Thoracic aorta (tissue), 2 donors: ENCODE measurements around the gene HSPB1. TPM values are rescaled to one million over a fixed set of nuclear protein-coding genes. Genes with fewer than 3 reads are reported as not detected.
"Not testable (repeated sequence)": the region's sequence is repeated elsewhere in the genome, so short reads cannot be mapped to it uniquely, and the experiment has no call there.

ENCODE experiments used
- ATAC-seq: fragments of 150-250 bp; one replicate; pipeline ENCODE4 v1.8.0; 2017; ENCODE audit warnings: low read depth; ENCODE audit not compliant: insufficient number of reproducible peaks, low FRiP score
- DNase-seq: peaks from one replicate; pipeline ENCODE4 v3.0.0-alpha.2; 2020; ENCODE audit warnings: low spot score
- H3K27ac ChIP-seq, 2 donors: fragments of 200-600 bp; sonication (generic); 1 replicate in 1 of 2; 2 replicates in 1 of 2; pipeline ENCODE4 v1.5.1; 2016; ENCODE audit warnings: mild to moderate bottlenecking in 2 of 2, moderate library complexity in 2 of 2
- H3K27me3 ChIP-seq: fragments of 200-600 bp; sonication (generic); replicated peaks from 2 replicates; pipeline ENCODE4 v1.6.0; 2016; ENCODE audit warnings: mild to moderate bottlenecking; ENCODE audit not compliant: insufficient read depth
- H3K36me3 ChIP-seq: fragments of 200-600 bp; sonication (generic); one replicate; pipeline ENCODE4 v1.5.1; 2016
- H3K4me1 ChIP-seq, 2 donors: fragments of 200-600 bp; sonication (generic); 1 replicate in 1 of 2; 2 replicates in 1 of 2; pipeline versions ENCODE4 v1.5.1 to v1.6.0; 2016; ENCODE audit warnings: low read depth in 2 of 2, mild to moderate bottlenecking in 1 of 2; ENCODE audit not compliant: control insufficient read depth in 1 of 2
- H3K4me3 ChIP-seq: fragments of 200-600 bp; sonication (generic); 2 replicates; pipeline ENCODE4 v1.5.1; 2016; ENCODE audit warnings: mild to moderate bottlenecking
- H3K9me3 ChIP-seq: fragments of 200-600 bp; sonication (generic); 2 replicates; pipeline ENCODE4 v1.5.1; 2016
- total RNA-seq, 2 donors: library from RNA; depleted of rRNA; stranded (reverse); fragments of >200 nt; gene quantifications; one replicate each; pipeline versions ENCODE4 v1.1.0 to v1.2.3, GENCODE V29; 2016
- TF ChIP-seq, protein P1 (sequence below): fragments of 200-600 bp; sonication (generic); IDR thresholded peaks from one replicate; pipeline ENCODE4 v1.5.1; 2019; ENCODE audit warnings: antibody characterized with exemption

The HSPB1 gene
- total RNA-seq, 2 donors from 2014 or later, result 1,835 to 2,623 TPM

DNA sequence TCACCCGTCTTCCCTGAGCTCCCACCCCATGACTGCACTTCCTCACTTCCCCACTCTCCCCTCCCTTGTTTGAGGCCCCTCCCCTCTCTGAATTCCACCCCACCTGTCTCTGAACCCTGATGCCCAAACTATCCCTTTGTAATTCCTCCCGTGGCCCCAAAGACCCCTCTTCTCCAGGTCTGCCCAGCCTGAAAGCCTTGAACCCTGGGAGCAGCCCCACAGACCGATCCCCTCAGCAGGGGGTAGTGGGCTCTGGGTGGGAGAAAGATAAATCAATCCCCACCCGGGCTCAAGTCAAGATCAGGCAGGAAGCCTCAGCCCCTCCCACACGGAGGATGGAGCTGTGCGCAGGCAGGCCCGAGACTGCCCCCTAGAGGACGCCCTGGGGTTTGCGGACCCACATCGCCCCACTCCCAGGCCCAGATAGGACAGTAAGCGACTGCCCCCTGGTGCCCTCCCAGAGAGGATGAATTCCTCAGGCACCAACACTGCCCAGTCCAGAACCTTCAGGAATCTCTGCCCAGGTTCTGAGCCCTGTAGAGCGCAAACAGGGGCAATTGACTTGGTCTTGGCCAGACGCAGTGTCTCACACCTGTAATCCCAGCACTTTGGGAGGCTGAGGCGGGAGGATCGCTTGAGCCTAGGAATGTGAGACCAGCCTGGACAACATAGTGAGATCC lies 11.7 kb downstream of the HSPB1 start:
- TF ChIP-seq, protein P1, sequence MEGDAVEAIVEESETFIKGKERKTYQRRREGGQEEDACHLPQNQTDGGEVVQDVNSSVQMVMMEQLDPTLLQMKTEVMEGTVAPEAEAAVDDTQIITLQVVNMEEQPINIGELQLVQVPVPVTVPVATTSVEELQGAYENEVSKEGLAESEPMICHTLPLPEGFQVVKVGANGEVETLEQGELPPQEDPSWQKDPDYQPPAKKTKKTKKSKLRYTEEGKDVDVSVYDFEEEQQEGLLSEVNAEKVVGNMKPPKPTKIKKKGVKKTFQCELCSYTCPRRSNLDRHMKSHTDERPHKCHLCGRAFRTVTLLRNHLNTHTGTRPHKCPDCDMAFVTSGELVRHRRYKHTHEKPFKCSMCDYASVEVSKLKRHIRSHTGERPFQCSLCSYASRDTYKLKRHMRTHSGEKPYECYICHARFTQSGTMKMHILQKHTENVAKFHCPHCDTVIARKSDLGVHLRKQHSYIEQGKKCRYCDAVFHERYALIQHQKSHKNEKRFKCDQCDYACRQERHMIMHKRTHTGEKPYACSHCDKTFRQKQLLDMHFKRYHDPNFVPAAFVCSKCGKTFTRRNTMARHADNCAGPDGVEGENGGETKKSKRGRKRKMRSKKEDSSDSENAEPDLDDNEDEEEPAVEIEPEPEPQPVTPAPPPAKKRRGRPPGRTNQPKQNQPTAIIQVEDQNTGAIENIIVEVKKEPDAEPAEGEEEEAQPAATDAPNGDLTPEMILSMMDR, result peak; percentile 100
- Histone ChIP-seq H3K27ac (no peak overlapping the region), H3K4me1 (peaks cover 3 to 25% of the 10 kb centered on the region in 2 donors), H3K4me3 (no peak overlapping the region), H3K9me3 (no peaks in the 10 kb centered on the region), H3K36me3 (no peaks in the 10 kb centered on the region), H3K27me3 (no peaks in the 10 kb centered on the region)
- peak; percentile 89 for DNase-seq
- ATAC-seq, result peak; percentile 54

DNA sequence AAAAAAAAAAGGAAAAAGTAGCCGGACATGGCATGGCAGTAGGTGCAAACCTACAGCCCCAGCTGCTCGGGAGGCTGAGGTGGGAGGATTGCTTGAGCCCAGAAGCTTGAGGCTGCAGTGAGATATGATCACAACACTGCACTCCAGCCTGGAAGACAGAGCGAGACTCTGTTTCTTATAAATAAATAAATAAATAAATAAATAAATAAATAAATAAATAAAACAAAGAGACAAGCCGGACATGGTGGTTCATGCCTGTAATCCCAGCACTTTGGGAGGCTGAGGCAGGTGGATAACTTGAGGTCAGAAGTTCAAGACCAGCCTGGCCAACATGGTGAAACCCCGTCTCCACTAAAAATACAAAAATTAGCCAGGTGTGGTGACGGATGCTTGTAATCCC lies 12.3 kb downstream of the HSPB1 start:
- not testable (repeated sequence) for H3K36me3 ChIP-seq, ATAC-seq, H3K27me3 ChIP-seq, DNase-seq, H3K4me3 ChIP-seq, H3K9me3 ChIP-seq, H3K27ac ChIP-seq
- peaks cover 3 to 28% of the 10 kb centered on the region in 2 donors for H3K4me1 ChIP-seq

DNA sequence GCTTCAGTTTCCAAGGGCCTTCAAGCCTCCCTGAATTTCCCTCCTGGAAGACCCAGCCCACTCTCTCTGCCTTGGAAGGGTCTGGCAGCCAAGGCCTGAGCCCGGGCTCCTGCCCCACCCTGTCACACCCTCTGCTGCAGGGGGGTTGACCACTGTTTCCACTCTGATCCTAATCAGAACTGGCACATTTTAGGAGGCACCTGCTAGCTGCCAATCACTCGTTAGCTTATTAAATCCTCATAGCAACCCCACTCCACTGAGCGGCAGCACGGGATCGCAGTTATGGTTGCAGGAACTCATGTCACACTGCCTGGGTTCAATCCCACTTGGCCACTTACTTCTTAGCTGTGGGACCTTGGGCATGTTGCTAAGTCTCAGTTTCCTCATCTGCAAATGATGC lies 12.9 kb downstream of the HSPB1 start:
- no peak for DNase-seq
- TF ChIP-seq, protein P1, result no peak
- peaks cover 3 to 28% of the 10 kb centered on the region in 2 donors for H3K4me1 ChIP-seq
- no peak overlapping the region for H3K27ac ChIP-seq
- H3K27me3 ChIP-seq, result no peaks in the 10 kb centered on the region
- no peak overlapping the region for H3K4me3 ChIP-seq
- H3K9me3 ChIP-seq, result no peaks in the 10 kb centered on the region
- ATAC-seq, result no peak
- H3K36me3 ChIP-seq, result no peaks in the 10 kb centered on the region

DNA sequence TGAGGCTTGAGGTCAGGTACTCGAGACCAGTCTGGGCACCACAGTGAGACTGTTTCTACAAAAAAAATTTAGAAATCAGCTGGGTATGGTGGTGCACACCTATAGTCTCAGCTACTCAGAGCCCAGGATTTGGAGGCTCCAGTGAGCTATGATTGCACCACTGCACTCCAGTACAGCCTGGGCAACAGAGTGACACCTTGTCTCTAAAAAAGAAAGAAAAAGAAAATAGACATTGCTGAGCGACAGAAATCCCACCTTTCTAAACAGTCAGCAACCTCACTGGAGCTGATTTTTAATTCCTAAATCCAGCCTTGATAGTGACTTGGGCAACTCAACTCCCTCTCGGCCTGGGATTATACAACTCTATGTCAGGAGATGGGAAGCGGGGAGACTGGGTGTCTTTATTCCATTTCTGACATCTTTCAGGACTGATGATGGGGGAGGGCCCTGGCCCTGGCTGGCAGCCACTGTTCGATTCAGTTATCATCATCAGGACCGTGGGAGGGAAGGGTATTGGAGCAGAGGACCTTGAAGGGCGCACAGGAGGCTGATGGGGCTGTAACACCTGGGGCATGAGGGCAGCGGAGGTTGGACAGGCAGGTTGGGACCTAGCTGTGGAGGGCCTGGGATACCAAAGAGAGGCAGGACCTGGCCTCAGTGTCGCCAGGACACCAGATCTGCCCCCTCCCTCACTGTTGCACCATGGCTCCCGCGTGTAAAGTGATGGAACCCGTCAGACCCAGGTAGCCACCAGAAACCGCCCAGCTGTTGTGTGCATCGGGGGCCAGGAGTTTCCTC lies 14.7 kb downstream of the HSPB1 start:
- no peak for DNase-seq

DNA sequence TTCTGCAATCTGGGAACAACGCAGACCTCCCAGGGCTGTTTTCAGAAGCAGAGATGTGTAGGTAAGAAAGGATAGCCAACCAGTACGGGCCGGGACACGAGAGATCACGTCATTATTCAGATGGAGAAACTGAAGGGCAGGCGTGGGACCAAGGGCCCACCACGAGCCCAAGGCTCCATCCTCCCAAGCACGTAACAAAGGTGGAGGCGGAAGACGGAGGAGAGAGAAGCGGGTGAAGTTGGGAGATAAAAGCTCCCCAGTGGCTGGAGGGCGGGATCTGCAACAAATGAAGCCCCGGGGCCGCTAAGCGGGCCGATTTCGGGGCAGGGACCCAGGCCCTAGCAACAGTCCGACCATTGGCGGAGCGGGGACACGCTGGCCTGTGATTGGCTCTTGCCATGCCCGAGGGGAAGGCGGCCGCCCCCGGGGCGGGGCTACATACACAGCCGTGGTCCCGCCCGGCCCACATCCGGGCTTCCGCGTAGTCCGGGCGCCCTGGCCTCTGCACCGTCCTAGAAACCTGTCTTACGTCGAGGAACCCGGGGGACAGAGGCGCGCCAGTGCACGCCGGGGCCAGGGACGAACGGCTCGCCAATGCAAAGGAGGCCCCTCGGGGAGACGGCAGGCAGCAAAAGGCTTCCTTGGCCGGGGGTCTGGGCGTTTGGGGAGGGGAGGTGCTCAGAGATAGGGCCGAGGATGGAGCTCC lies 15.5 kb downstream of the HSPB1 start:
- H3K27ac ChIP-seq, result peak overlapping the region; percentile 96 to 99

More for the DNA sequence above, 14.7 kb downstream of the HSPB1 start:
- TF ChIP-seq, protein P1, result no peak
- H3K27me3 ChIP-seq, result no peaks in the 10 kb centered on the region
- H3K27ac ChIP-seq, result peak overlapping the region; percentile 96 to 99
- no peaks in the 10 kb centered on the region for H3K9me3 ChIP-seq
- no peak for ATAC-seq
- peaks cover 6 to 38% of the 10 kb centered on the region in 2 donors for H3K4me1 ChIP-seq
- peak overlapping the region; percentile 92 for H3K4me3 ChIP-seq
- no peaks in the 10 kb centered on the region for H3K36me3 ChIP-seq

More for the DNA sequence above, 15.5 kb downstream of the HSPB1 start:
- H3K27me3 ChIP-seq, result no peaks in the 10 kb centered on the region
- H3K9me3 ChIP-seq, result no peaks in the 10 kb centered on the region
- ATAC-seq, result peak; percentile 79
- H3K4me3 ChIP-seq, result peak overlapping the region; percentile 92
- H3K4me1 ChIP-seq, result peaks cover 10 to 44% of the 10 kb centered on the region in 2 donors
- DNase-seq, result peak; percentile 83
- TF ChIP-seq, protein P1, result no peak
- H3K36me3 ChIP-seq, result no peaks in the 10 kb centered on the region
